HCT116 (cell line): Measurements from ENCODE around the gene MBD6. TPM values are rescaled to one million over a fixed set of nuclear protein-coding genes. Genes with fewer than 3 reads are reported as not detected.

ENCODE experiments used
- ATAC-seq: fragments of 200-7000 bp; cut with Tn5 transposase; 2 replicates; pipeline ENCODE4 v1.9.1; 2020; ENCODE audit warnings: mild to moderate bottlenecking, moderate library complexity
- BruUV-seq: library from RNA; stranded (reverse); fragments of 400-500 nt; replicated peaks from 2 replicates; lab custom pipeline; 2021; lab: Mats Ljungman, UMichigan
- CTCF ChIA-PET: fragments of 300-600 bp; sonication (Branson Sonifier 250); formaldehyde crosslinking; loops from one replicate; lab custom pipeline; 2021; ENCODE audit warnings: antibody characterized with exemption; lab: Charles Lee
- POLR2A ChIA-PET: fragments of 300-600, 350-600 bp; sonication (Branson Sonifier 250); formaldehyde crosslinking; loops from one replicate; lab custom pipeline; 2021; ENCODE audit warnings: antibody characterized with exemption; lab: Charles Lee
- RAD21 ChIA-PET, 2 experiments: fragments of 300-600 bp; sonication (Branson Sonifier 250); formaldehyde crosslinking; loops; one replicate each; lab custom pipeline; 2023; ENCODE audit warnings: low total read pairs in 2 of 2; ENCODE audit not compliant: uncharacterized antibody in 2 of 2, unreplicated experiment in 2 of 2, low non-redundant PET in 1 of 2; lab: Charles Lee
- DNase-seq: peaks from one replicate; pipeline ENCODE4 v3.0.0-alpha.2; 2010; ENCODE audit warnings: low read depth, low spot score
- H2AFZ ChIP-seq: fragments of 200-600 bp; shearing (Covaris generic), sonication (generic); 2 replicates; pipeline ENCODE4 v1.6.1; 2017; ENCODE audit warnings: low read depth, mixed run types, mixed read lengths, antibody characterized with exemption, low read length; ENCODE audit not compliant: poor library complexity, severe bottlenecking
- H3K27ac ChIP-seq: 2 replicates; pipeline ENCODE4 v1.5.1; 2012; ENCODE audit warnings: low read depth, low read length
- H3K27me3 ChIP-seq: fragments of 200-600 bp; sonication (generic); 2 replicates; pipeline ENCODE4 v1.6.1; 2016; ENCODE audit warnings: mixed run types, low read length, mixed read lengths; ENCODE audit not compliant: insufficient read depth
- H3K36me3 ChIP-seq, 2 experiments: fragments of 200-500 bp in 1 of 2; fragments of 200-600 bp in 1 of 2; sonication (Bioruptor generic) in 1 of 2; sonication (generic) in 1 of 2; 2 replicates each; pipeline versions ENCODE4 v1.5.1 to v1.6.1; 2014 to 2016; ENCODE audit warnings: low read length in 2 of 2, inconsistent platforms in 1 of 2, mixed read lengths in 1 of 2, mixed run types in 1 of 2; ENCODE audit not compliant: insufficient read depth in 2 of 2, control insufficient read depth in 1 of 2
- H3K4me1 ChIP-seq, 2 experiments: fragments of 200-600 bp in 1 of 2; sonication (generic) in 1 of 2; 2 replicates each; pipeline versions ENCODE4 v1.5.1 to v1.6.1; 2012 to 2017; ENCODE audit warnings: low read length in 2 of 2, inconsistent platforms in 1 of 2, mild to moderate bottlenecking in 1 of 2, mixed read lengths in 1 of 2, mixed run types in 1 of 2, moderate library complexity in 1 of 2; ENCODE audit not compliant: insufficient read depth in 2 of 2, control insufficient read depth in 1 of 2
- H3K4me2 ChIP-seq: fragments of 200-600 bp; sonication (generic); 2 replicates; pipeline ENCODE4 v1.6.1; 2017; ENCODE audit warnings: mixed run types, low read length, mixed read lengths
- H3K4me3 ChIP-seq, 2 experiments: fragments of 200-600 bp in 1 of 2; sonication (generic) in 1 of 2; replicated peaks in 1 of 2; 2 replicates each; pipeline ENCODE4 v1.5.1; 2011 to 2016; ENCODE audit warnings: low read length in 2 of 2, control low read depth in 1 of 2, low read depth in 1 of 2, mild to moderate bottlenecking in 1 of 2, mixed read lengths in 1 of 2, mixed run types in 1 of 2
- H3K79me2 ChIP-seq: fragments of 200-600 bp; sonication (generic); 2 replicates; pipeline ENCODE4 v1.6.1; 2017; ENCODE audit warnings: mild to moderate bottlenecking, mixed run types, low read length, moderate library complexity, mixed read lengths; ENCODE audit not compliant: insufficient read depth
- H3K9ac ChIP-seq: fragments of 200-600 bp; sonication (generic); 2 replicates; pipeline ENCODE4 v1.6.1; 2016; ENCODE audit warnings: low read length, mixed read lengths
- H3K9me2 ChIP-seq: fragments of 200-600 bp; sonication (generic), shearing (Covaris generic); 2 replicates; pipeline ENCODE4 v1.6.1; 2017; ENCODE audit warnings: mixed run types, mild to moderate bottlenecking, moderate library complexity; ENCODE audit not compliant: insufficient read depth
- H3K9me3 ChIP-seq, 2 experiments: fragments of 200-500 bp in 1 of 2; fragments of 200-600 bp in 1 of 2; sonication (Bioruptor generic) in 1 of 2; sonication (generic) in 1 of 2; 2 replicates each; pipeline ENCODE4 v1.6.1; 2014 to 2017; ENCODE audit warnings: low read length in 2 of 2, mixed read lengths in 2 of 2, inconsistent platforms in 1 of 2, low read depth in 1 of 2, mild to moderate bottlenecking in 1 of 2, mixed run types in 1 of 2, moderate library complexity in 1 of 2; ENCODE audit not compliant: control insufficient read depth in 1 of 2, insufficient read depth in 1 of 2
- H4K20me1 ChIP-seq: fragments of 200-600 bp; sonication (generic), shearing (Covaris generic); 2 replicates; pipeline ENCODE4 v1.6.1; 2017; ENCODE audit warnings: mixed run types, mild to moderate bottlenecking, moderate library complexity; ENCODE audit not compliant: insufficient read depth
- CEBPB ChIP-seq: IDR thresholded peaks from 2 replicates; pipeline ENCODE4 v1.6.1; 2012; ENCODE audit warnings: low read depth
- EGR1 ChIP-seq: IDR thresholded peaks from 2 replicates; pipeline ENCODE4 v1.6.1; 2012; ENCODE audit warnings: low read depth
- EZH2 ChIP-seq: fragments of 200-600 bp; sonication (generic); IDR thresholded peaks from 2 replicates; pipeline ENCODE4 v1.6.1; 2017; ENCODE audit warnings: antibody characterized with exemption, mixed run types
- EZH2phosphoT487 ChIP-seq: fragments of 200-600 bp; IDR thresholded peaks from 2 replicates; pipeline ENCODE4 v1.6.1; 2018; ENCODE audit warnings: antibody characterized with exemption, borderline replicate concordance
- FOSL1 ChIP-seq: IDR thresholded peaks from 2 replicates; pipeline ENCODE4 v1.6.1; 2012; ENCODE audit warnings: low read depth
- JUND ChIP-seq: IDR thresholded peaks from 2 replicates; pipeline ENCODE4 v1.6.1; 2012
- MAX ChIP-seq: IDR thresholded peaks from 2 replicates; pipeline ENCODE4 v1.6.1; 2012
- POLR2AphosphoS5 ChIP-seq: IDR thresholded peaks from 2 replicates; pipeline ENCODE4 v1.6.1; 2011; ENCODE audit warnings: mild to moderate bottlenecking, low read depth, low read length, moderate library complexity
- RAD21 ChIP-seq: IDR thresholded peaks from 2 replicates; pipeline ENCODE4 v1.6.1; 2012; ENCODE audit warnings: low read depth, mild to moderate bottlenecking
- SP1 ChIP-seq: IDR thresholded peaks from 2 replicates; pipeline ENCODE4 v1.6.1; 2012; ENCODE audit warnings: low read depth
- SRF ChIP-seq: IDR thresholded peaks from 2 replicates; pipeline ENCODE4 v1.6.1; 2012; ENCODE audit warnings: low read depth
- TCF7L2 ChIP-seq: IDR thresholded peaks from 2 replicates; pipeline ENCODE4 v1.7.0; 2011; ENCODE audit warnings: borderline replicate concordance, inconsistent platforms; ENCODE audit not compliant: insufficient read depth, insufficient read length; ENCODE audit errors: extremely low read depth
- YY1 ChIP-seq: IDR thresholded peaks from 2 replicates; pipeline ENCODE4 v1.6.1; 2011; ENCODE audit warnings: low read length, low read depth, moderate library complexity, mild to moderate bottlenecking; ENCODE audit not compliant: insufficient replicate concordance; ENCODE audit errors: extremely low read depth
- ZFX ChIP-seq: fragments of 450-650 bp; IDR thresholded peaks from 2 replicates; pipeline ENCODE4 v1.6.1; 2017
- intact Hi-C: fragments of 100-400 bp; cut with micrococcal nuclease; formaldehyde crosslinking; loops from 2 replicates; pipeline ENCODE4 v1.10.0; 2022
- total RNA-seq: library from RNA; stranded (reverse); gene quantifications from one replicate; pipeline ENCODE4 v1.2.1, GENCODE V29; 2021; ENCODE audit not compliant: unreplicated experiment
- TF ChIP-seq, protein P1 (sequence below), 3 experiments: fragments of 200-600 bp in 1 of 3; sonication (generic) in 1 of 3; IDR thresholded peaks in 2 of 3; conservative IDR thresholded peaks in 1 of 3; 2 replicates each; pipeline ENCODE4 v1.5.1; 2012 to 2017; ENCODE audit warnings: low read depth in 2 of 3, low read length in 2 of 3, antibody characterized with exemption in 1 of 3, borderline replicate concordance in 1 of 3, control low read depth in 1 of 3, mild to moderate bottlenecking in 1 of 3, mixed read lengths in 1 of 3, mixed run types in 1 of 3, moderate library complexity in 1 of 3; ENCODE audit not compliant: insufficient read depth in 1 of 3
- TF ChIP-seq, protein P2 (sequence below): IDR thresholded peaks from 2 replicates; pipeline ENCODE4 v1.6.1; 2012

Gene MBD6
- total RNA-seq, 1 experiment from 2014 or later, result 70.1 TPM

DNA sequence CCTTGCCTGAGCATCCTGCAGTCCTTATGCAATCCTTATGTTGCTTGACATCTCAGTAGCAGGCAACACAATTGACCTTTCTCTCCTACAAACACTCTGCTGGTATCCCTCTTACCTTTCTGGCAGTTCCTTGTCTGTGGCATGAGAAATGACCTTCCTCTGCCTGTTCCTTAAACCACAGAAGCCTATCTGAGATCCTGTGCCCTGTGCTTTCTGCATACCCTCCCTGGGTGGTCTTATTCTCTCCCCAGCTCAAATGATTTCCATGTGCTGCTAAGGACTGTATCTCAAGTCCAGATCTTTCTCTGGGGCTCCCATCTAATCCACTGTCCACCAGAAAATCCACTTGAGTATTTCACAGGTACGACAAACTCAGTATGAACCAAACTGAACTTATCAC lies 41.0 kb upstream of the MBD6 start:
- Histone ChIP-seq H3K27me3 (peaks cover 11% of the 10 kb centered on the region), H3K27ac (no peak overlapping the region), H2AFZ (no peak overlapping the region), H3K9me2 (no peaks in the 10 kb centered on the region), H4K20me1 (no peaks in the 10 kb centered on the region), H3K36me3 (no peaks in the 10 kb centered on the region), H3K4me3 (no peak overlapping the region), H3K9me3 (no peaks in the 10 kb centered on the region), H3K4me2 (no peak overlapping the region), H3K9ac (no peak overlapping the region), H3K79me2 (no peaks in the 10 kb centered on the region), H3K4me1 (peaks cover 0 to 16% of the 10 kb centered on the region in 2 experiments; a peak in 2 of 4 replicates)
- ChIA-PET CTCF (no interaction called here), POLR2A (no interaction called here), RAD21 (no interaction called here)
- DNase-seq (no peak), ATAC-seq (no peak)
- TF ChIP-seq, protein P1, sequence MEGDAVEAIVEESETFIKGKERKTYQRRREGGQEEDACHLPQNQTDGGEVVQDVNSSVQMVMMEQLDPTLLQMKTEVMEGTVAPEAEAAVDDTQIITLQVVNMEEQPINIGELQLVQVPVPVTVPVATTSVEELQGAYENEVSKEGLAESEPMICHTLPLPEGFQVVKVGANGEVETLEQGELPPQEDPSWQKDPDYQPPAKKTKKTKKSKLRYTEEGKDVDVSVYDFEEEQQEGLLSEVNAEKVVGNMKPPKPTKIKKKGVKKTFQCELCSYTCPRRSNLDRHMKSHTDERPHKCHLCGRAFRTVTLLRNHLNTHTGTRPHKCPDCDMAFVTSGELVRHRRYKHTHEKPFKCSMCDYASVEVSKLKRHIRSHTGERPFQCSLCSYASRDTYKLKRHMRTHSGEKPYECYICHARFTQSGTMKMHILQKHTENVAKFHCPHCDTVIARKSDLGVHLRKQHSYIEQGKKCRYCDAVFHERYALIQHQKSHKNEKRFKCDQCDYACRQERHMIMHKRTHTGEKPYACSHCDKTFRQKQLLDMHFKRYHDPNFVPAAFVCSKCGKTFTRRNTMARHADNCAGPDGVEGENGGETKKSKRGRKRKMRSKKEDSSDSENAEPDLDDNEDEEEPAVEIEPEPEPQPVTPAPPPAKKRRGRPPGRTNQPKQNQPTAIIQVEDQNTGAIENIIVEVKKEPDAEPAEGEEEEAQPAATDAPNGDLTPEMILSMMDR (IDR thresholded peaks at IDR 0.05 in 2 of 3, conservative IDR thresholded peaks at IDR 0.05 in 1 of 3; ENCODE audit: borderline replicate concordance in 1 of 3, insufficient read depth in 1 of 3, low read depth in 2 of 3, low read length in 2 of 3), result no peak
- TF ChIP-seq POLR2AphosphoS5 (no peak), RAD21 (no peak), CEBPB (no peak), EZH2phosphoT487 (no peak), ZFX (no peak), EGR1 (no peak), TCF7L2 (no peak), SRF (no peak), JUND (no peak), MAX (no peak), YY1 (no peak), SP1 (no peak), EZH2 (no peak), FOSL1 (no peak)
- TF ChIP-seq, protein P2, sequence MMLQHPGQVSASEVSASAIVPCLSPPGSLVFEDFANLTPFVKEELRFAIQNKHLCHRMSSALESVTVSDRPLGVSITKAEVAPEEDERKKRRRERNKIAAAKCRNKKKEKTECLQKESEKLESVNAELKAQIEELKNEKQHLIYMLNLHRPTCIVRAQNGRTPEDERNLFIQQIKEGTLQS, result no peak
- no TSS peak for BruUV-seq
- intact Hi-C loops, result no loop called here
